GM12865 (cell line): ENCODE results near the gene NDUFS2.
A peak's percentile ranks its signal among the peaks of the same experiment; 100 is the strongest.

Experiments
- DNase-seq: peaks from one replicate; pipeline ENCODE4 v3.0.0; 2010; ENCODE audit warnings: low read depth
- H3K4me3 ChIP-seq: 2 replicates; pipeline ENCODE4 v1.5.1; 2011; ENCODE audit warnings: mild to moderate bottlenecking, low read depth, low read length, control low read depth
- CTCF ChIP-seq: IDR thresholded peaks from 2 replicates; pipeline ENCODE4 v1.5.1; 2011; ENCODE audit warnings: low read length, control low read depth, low read depth, inconsistent platforms; ENCODE audit not compliant: insufficient read depth; ENCODE audit errors: missing control alignments

Gene NDUFS2

GRCh38 chr1:161159913-161160243, 42.3 kb upstream of the NDUFS2 start:
- peak overlapping the region; percentile 69 for H3K4me3 ChIP-seq
- TF ChIP-seq CTCF: no peak
- DNase-seq: peak; percentile 30

- DNase-seq: no peak
- H3K4me3 ChIP-seq: no peak overlapping the region
- no peak for TF ChIP-seq CTCF
These were observed 41.5 kb upstream of the NDUFS2 start for GRCh38 chr1:161160671-161161145.

- DNase-seq: no peak
- H3K4me3 ChIP-seq: no peak overlapping the region
- TF ChIP-seq CTCF: no peak
These were observed 40.5 kb upstream of the NDUFS2 start for GRCh38 chr1:161161652-161162051.

- DNase-seq: no peak
- H3K4me3 ChIP-seq: no peak overlapping the region
- TF ChIP-seq CTCF: no peak
These were observed 40.1 kb upstream of the NDUFS2 start for GRCh38 chr1:161162052-161162451.

- no peak for DNase-seq
- no peak overlapping the region for H3K4me3 ChIP-seq
- no peak for TF ChIP-seq CTCF
These were observed 39.4 kb upstream of the NDUFS2 start for GRCh38 chr1:161162806-161163205.

GRCh38 chr1:161163793-161164192, 38.4 kb upstream of the NDUFS2 start:
- no peak for TF ChIP-seq CTCF
- no peak for DNase-seq

GRCh38 chr1:161164901-161165610, 37.1 kb upstream of the NDUFS2 start:
- H3K4me3 ChIP-seq: peak overlapping the region; percentile 82
- no peak for TF ChIP-seq CTCF
- DNase-seq: no peak

More at GRCh38 chr1:161163793-161164192, 38.4 kb upstream of the NDUFS2 start:
- H3K4me3 ChIP-seq: no peak overlapping the region
